GM18526 (cell line): ENCODE measurements around the gene APBB2.

Experiments used
- POLR2A ChIP-seq: IDR thresholded peaks from 3 replicates; pipeline ENCODE4 v1.6.1; 2011; ENCODE audit not compliant: insufficient read length; ENCODE audit errors: extremely low read depth

The APBB2 gene

DNA sequence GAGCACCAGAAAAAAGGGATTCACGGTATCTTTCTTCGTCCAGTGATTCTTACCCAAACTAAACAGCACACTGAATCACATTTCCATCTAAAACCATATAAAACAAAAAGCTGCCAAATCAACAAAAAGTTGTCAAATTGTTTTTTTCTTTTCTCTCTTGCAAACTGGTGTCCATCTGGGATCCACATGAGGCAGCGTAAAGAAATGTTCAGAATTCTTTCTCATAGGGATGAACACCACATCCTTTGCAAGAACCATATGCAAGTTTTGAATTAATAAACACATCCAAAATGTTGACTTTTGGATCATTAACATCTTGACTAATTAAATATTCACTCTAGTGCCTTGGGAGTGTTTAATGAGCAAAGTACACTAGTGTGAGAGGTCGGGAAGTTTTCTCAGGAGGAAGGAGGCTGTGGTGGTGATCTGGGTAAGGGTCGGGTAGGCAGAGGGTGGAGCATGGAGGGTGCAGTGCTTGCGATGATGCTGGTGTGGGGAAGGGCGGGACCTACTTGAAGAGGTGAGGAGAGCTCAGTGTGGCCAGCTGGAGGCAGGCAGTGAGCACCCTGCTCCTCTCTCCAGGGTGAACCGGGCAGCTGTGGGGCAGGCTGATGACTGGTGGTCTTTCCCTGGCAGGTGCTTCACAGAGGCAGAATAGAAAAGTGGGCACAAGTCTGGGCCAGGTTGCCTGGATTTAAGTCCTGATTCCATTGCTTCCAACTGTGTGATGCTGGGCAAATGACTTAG lies 391.7 kb downstream of the APBB2 start:
- no peak for TF ChIP-seq POLR2A

DNA sequence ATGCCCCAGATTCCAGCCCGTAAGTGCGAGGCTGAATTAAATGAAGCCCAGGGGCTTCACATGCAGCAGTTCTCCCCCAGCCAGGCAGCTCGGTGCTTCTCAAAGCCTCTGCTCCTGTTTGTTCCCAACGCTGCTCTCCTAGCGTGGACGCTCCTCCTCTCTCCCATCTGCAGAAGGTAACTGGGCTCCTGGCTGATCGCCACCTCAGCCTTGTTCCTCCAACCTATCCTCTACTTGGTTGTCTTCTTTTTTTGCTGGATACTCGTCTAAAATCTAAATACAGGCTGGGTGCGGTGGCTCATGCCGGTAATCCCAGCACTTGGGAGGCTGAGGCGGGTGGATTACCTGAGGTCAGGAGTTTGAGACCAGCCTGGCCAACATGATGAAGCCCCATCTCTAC lies 394.2 kb downstream of the APBB2 start:
- no peak for TF ChIP-seq POLR2A

DNA sequence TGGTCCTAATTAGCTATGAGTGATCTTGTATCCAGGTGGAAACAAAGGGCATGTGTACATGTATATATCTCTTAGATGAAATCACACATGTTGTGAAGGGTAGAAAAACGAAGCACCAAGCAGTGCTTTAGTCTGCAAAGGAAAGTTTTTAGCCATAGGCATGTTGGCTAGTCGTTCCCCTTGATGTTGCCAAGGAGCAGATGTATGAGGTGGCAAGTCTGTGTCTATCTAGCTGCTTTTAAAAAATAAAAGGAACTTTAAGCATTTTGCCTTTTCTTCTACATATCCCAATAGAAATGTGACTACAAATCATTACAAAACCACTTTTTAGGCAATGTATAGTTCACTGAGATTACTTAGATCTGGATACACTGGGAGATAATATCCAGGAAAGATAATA lies 401.5 kb downstream of the APBB2 start:
- no peak for TF ChIP-seq POLR2A

DNA sequence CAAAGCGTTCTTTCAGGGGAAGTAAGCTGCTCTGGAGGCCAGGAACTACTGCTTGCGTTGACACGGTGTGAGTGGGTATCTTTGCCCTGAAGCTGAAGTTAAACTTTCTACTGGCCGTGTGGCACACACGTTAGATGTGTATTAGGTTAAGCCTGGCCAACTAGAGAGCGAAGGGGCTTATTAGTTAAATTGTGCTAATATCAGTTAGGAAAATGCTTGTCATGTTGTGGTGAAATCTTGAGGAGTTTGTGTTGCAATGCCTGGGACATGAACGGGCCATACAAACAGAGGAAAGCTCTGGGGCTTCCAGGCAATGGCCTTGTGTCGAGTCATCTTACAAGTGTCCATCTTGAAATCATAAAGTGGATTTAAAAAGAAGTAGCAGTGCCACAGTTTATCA lies 402.0 kb downstream of the APBB2 start:
- no peak for TF ChIP-seq POLR2A

- TF ChIP-seq POLR2A = no peak
These were observed 402.4 kb downstream of the APBB2 start for GRCh38 chr4:40811956-40812355.

- TF ChIP-seq POLR2A = no peak
These were observed 405.4 kb downstream of the APBB2 start for GRCh38 chr4:40808926-40809457.

DNA sequence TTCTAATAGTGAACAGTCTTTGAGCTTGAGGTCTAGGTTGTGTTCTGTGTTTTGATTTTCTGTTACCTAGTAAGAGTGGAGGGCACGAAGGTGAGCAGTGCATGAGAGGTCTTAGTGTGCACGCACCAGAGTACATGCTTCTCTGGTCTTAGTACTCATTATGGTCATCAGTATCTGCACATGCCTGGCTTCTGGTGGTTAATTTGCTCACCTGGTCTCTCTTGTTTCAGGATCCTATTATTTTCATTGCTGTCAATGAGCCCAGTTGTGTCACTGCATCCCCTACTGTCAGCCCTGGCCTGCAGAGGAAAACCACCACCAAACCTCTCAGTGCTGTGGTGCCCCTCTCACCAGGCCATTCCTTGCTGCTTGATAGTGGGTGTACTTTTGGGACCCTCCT lies 409.7 kb downstream of the APBB2 start:
- no peak for TF ChIP-seq POLR2A

DNA sequence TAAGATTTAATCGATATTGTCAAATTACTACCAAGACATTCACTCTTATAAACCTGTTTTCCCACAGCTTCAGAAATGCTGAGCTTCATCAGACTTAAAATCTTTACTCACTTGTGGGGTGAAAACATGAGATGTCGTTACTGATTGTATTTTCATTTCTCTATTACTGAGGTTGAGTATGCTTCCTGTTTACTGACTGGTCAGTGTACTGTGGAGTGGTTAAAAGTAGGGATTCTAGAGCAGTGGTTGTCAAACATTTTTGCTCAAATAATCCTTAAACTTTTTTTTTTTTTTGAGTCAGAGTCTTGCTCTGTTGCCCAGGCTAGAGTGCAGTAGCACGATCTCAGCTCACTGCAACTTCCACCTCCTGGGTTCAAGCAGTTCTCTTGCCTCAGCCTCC lies 414.3 kb downstream of the APBB2 start:
- TF ChIP-seq POLR2A = no peak

GRCh38 chr4:40789771-40790170 lies 424.6 kb downstream of the APBB2 start:
- TF ChIP-seq POLR2A = no peak

DNA sequence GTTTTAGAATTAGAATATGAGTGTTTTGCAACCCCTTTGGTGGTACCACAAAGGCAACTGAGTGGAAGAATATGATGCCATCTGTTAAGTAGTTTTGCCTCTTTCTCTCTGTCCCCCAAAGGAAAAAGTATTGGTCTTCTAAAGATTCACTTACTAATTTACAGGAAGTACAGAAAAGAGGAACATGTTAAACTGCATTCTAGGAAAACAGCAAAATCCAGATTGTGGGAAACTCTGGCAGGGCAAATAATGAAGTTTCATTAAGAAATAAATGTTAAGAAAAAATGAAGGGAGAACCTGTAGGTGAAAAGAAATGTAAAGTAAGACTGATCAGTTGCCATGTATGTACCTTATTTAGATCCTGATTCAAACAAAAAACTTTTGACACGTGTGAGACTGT lies 425.3 kb downstream of the APBB2 start:
- no peak for TF ChIP-seq POLR2A

DNA sequence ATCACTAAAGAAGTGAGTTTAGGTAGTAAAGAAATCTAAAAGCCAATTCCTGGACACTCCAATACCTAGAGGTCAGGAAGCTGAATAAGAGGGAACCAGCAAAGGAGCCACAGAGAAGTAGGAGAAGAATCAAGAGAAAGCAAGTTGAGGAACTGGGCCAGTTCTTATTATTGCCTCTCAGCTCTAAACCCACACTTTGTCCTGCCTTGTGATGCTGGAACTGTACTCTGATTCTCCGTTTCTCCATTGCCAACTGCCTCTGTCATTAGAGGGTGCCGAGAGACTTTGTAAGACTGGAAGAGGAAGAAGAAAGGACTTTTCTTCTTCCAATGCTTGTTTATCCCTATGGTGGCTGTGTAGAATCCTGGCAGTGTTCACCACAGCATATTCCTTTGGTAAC lies 426.0 kb downstream of the APBB2 start:
- TF ChIP-seq POLR2A = no peak

GRCh38 chr4:40785727-40786126 lies 428.6 kb downstream of the APBB2 start:
- TF ChIP-seq POLR2A = no peak

- TF ChIP-seq POLR2A = no peak
These were observed 431.5 kb downstream of the APBB2 start for GRCh38 chr4:40782876-40783275.

DNA sequence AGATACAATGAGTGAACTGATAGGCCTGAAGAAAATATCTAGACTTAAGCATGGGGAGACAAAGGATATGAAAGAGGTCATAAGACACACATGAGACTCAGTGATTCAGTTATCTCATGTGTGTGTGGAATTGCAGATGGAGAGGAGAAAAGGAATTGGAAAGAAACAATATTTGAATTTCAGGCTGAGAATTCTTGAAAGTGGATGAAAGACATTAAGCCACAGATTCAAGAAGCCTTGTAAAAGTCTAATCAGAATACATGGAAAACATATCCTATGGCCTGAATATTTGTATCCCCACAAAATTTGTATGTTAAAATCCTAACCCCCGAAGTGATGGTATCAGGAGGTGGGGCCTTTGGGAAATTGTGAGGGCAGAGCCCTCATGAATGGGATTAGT lies 436.3 kb downstream of the APBB2 start:
- TF ChIP-seq POLR2A = no peak

DNA sequence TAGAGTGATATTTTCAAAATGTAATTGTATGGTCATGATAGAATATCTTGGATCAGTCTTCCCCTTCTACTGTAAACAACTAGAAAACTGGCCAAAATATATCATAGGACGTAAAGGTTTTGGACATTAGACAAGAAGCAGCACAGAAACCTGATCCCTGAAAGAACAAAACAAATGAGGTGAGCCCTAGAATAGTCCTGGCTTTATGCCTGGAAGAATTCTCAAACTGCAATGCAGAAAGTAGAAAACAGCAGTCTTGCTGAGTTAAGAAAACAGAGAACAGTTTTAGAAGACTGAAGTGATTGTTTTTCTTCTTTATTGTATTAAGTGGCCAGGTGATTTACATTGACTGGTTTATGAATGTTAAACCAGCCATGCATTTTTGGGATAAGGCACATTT lies 445.1 kb downstream of the APBB2 start:
- TF ChIP-seq POLR2A = no peak

GRCh38 chr4:40763228-40763716 lies 451.1 kb downstream of the APBB2 start:
- no peak for TF ChIP-seq POLR2A
